GM12891 (cell line): ENCODE measurements around the gene PDE6B.

Experiments used
- PAX5 ChIP-seq: IDR thresholded peaks from 2 replicates; pipeline ENCODE4 v1.6.1; 2011; ENCODE audit warnings: low read length, moderate library complexity, mild to moderate bottlenecking; ENCODE audit not compliant: insufficient read depth, severe bottlenecking
- POLR2A ChIP-seq: IDR thresholded peaks from 2 replicates; pipeline ENCODE4 v1.6.1; 2011; ENCODE audit warnings: low read depth, low read length, control low read depth
- POLR2AphosphoS5 ChIP-seq: IDR thresholded peaks from 2 replicates; pipeline ENCODE4 v1.6.1; 2011; ENCODE audit warnings: low read depth, low read length, control low read depth
- POU2F2 ChIP-seq: IDR thresholded peaks from 2 replicates; pipeline ENCODE4 v1.6.1; 2011; ENCODE audit warnings: low read depth, mild to moderate bottlenecking, control low read depth, low read length, moderate library complexity
- SPI1 ChIP-seq: IDR thresholded peaks from 2 replicates; pipeline ENCODE4 v1.6.1; 2011; ENCODE audit warnings: low read depth, low read length, control low read depth
- TAF1 ChIP-seq: IDR thresholded peaks from 2 replicates; pipeline ENCODE4 v1.6.1; 2011; ENCODE audit warnings: low read depth, low read length, control low read depth

- TF ChIP-seq SPI1 (no peak), POLR2A (no peak), POLR2AphosphoS5 (no peak), TAF1 (no peak), PAX5 (no peak), POU2F2 (no peak)
Observed at GRCh38 chr4:590313-590841, 35.0 kb upstream of the PDE6B start.
